Aorta (tissue), 5 donors: ENCODE measurements around the gene PTPRO. TPM values are rescaled to one million over a fixed set of nuclear protein-coding genes. Genes with fewer than 3 reads are reported as not detected.
A peak's percentile ranks its signal among the peaks of the same experiment; 100 is the strongest.

Source experiments
- ATAC-seq: fragments of 200-7000 bp; cut with Tn5 transposase; one replicate; pipeline ENCODE4 v1.9.1; 2022; ENCODE audit warnings: moderate library complexity; ENCODE audit not compliant: low FRiP score
- DNase-seq, 2 donors: peaks; one replicate each; pipeline ENCODE4 v3.0.0-alpha.2; 2020
- H3K27ac ChIP-seq, 2 donors: one replicate each; pipeline ENCODE4 v1.5.1; 2013; ENCODE audit warnings: low read length in 2 of 2, mild to moderate bottlenecking in 2 of 2, moderate library complexity in 2 of 2, control low read depth in 1 of 2, inconsistent platforms in 1 of 2, low read depth in 1 of 2
- H3K27me3 ChIP-seq, 2 donors: one replicate each; pipeline ENCODE4 v1.6.1; 2013; ENCODE audit warnings: control low read depth in 1 of 2, low read length in 1 of 2, mild to moderate bottlenecking in 1 of 2, moderate library complexity in 1 of 2; ENCODE audit not compliant: insufficient read depth in 2 of 2, control insufficient read depth in 1 of 2
- H3K36me3 ChIP-seq, 2 donors: one replicate each; pipeline ENCODE4 v1.6.1; 2013; ENCODE audit warnings: control low read depth in 1 of 2, low read length in 1 of 2, mild to moderate bottlenecking in 1 of 2; ENCODE audit not compliant: insufficient read depth in 2 of 2, control insufficient read depth in 1 of 2
- H3K4me1 ChIP-seq, 2 donors: one replicate each; pipeline ENCODE4 v1.6.1; 2013; ENCODE audit warnings: low read length in 2 of 2, control low read depth in 1 of 2, mild to moderate bottlenecking in 1 of 2, moderate library complexity in 1 of 2; ENCODE audit not compliant: insufficient read depth in 2 of 2, control insufficient read depth in 1 of 2
- H3K4me3 ChIP-seq, 2 donors: one replicate each; pipeline ENCODE4 v1.5.1; 2013; ENCODE audit warnings: low read length in 2 of 2, control low read depth in 1 of 2, mild to moderate bottlenecking in 1 of 2
- H3K9me3 ChIP-seq: one replicate; pipeline ENCODE4 v1.6.1; 2013; ENCODE audit warnings: mild to moderate bottlenecking, low read length; ENCODE audit not compliant: control insufficient read depth
- WGBS, 2 donors: extraction: QIAGEN DNeasy Blood & Tissue Kit; methylation state at CpG; one replicate each; pipeline ENCODE4 v1.1.7; 2013; 5-methylcytosine and 5-hydroxymethylcytosine counted together
- intact Hi-C, 2 donors: fragments of 100-400 bp; cut with DNase I; formaldehyde crosslinking; loops; one replicate each; pipeline versions ENCODE4 v1.14.2 to v1.15.0; 2022
- polyA plus RNA-seq, 2 donors: library from polyadenylated mRNA; stranded (reverse); fragments of 200-250 nt; gene quantifications; one replicate each; pipeline ENCODE4 v1.2.3, GENCODE V29; 2013
- total RNA-seq, 2 donors: library from RNA; stranded (reverse); fragmentation: NEBNext Ultra II Directional; extraction: Animal tissue kit (Norgen Biotek cat#: 25700); gene quantifications; one replicate each; pipeline ENCODE4 v1.2.1, GENCODE V29; 2021
- donor health status: healthy with polysubstance abuse.
- donor health status: Bipolar disorder and iron deficiency.
- donor health status: DM: no; HTN: no; CAD: no.
- donor health status: DM: no; HTN: no; CAD: no.
- donor health status: DM: yes; HTN: yes; CAD: no.

PTPRO gene
- total and polyA plus RNA-seq, 4 donors = 5.4 to 16.1 (median 9.9) TPM

- no peak for ATAC-seq
- no peaks in the 10 kb centered on the region for H3K9me3 ChIP-seq
- no peak for DNase-seq
- H3K4me1 ChIP-seq = peaks cover 4 to 8% of the 10 kb centered on the region in 2 donors
- H3K27ac ChIP-seq = no peak overlapping the region
- 96 to 99% methylated on average over 1 of the region's 1 CpG for WGBS, 2 donors
- peaks cover 0 to 3% of the 10 kb centered on the region in 2 donors for H3K36me3 ChIP-seq
- intact Hi-C loops = no loop called here
- H3K27me3 ChIP-seq = no peaks in the 10 kb centered on the region
- peak overlapping the region in 1 of 2 donors; percentile 31 for H3K4me3 ChIP-seq
These were observed 225.4 kb downstream of the PTPRO start for GRCh38 chr12:15547691-15548090.

GRCh38 chr12:15550793-15551192 is 228.5 kb downstream of the PTPRO start:
- no peak for ATAC-seq
- WGBS, 2 donors = 93 to 97% methylated on average over 4 of the region's 4 CpGs
- Histone ChIP-seq H3K4me3 (no peak overlapping the region), H3K9me3 (no peaks in the 10 kb centered on the region), H3K36me3 (peaks cover 0 to 3% of the 10 kb centered on the region in 2 donors), H3K27me3 (no peaks in the 10 kb centered on the region), H3K27ac (no peak overlapping the region), H3K4me1 (peaks cover 0 to 5% of the 10 kb centered on the region in 2 donors)
- intact Hi-C loops = loop anchor here in 1 of 2 donors (10.0 kb wide), 1 partner anchor 396 kb away; no protein-coding TSS in a partner anchor
- DNase-seq = no peak

- 96 to 98% methylated on average over 2 of the region's 2 CpGs for WGBS, 2 donors
- no peaks in the 10 kb centered on the region for H3K9me3 ChIP-seq
- H3K27ac ChIP-seq = no peak overlapping the region
- ATAC-seq (no peak), DNase-seq (no peak)
- no peaks in the 10 kb centered on the region for H3K36me3 ChIP-seq
- no peaks in the 10 kb centered on the region for H3K27me3 ChIP-seq
- H3K4me1 ChIP-seq = peaks cover 3 to 4% of the 10 kb centered on the region in 2 donors
- H3K4me3 ChIP-seq = no peak overlapping the region
- intact Hi-C loops = loop anchor here in 1 of 2 donors (10.0 kb wide), 1 partner anchor 401 kb away; no protein-coding TSS in a partner anchor
These were observed 233.1 kb downstream of the PTPRO start for GRCh38 chr12:15555446-15555845.

- WGBS, 2 donors = 33 to 34% methylated on average over 5 of the region's 5 CpGs
- Histone ChIP-seq H3K27me3 (no peaks in the 10 kb centered on the region), H3K36me3 (no peaks in the 10 kb centered on the region), H3K4me3 (no peak overlapping the region), H3K9me3 (no peaks in the 10 kb centered on the region), H3K4me1 (peaks cover 0 to 3% of the 10 kb centered on the region in 2 donors), H3K27ac (peak overlapping the region; percentile 43 to 54)
- intact Hi-C loops = loop anchor here in 1 of 2 donors (10.0 kb wide), 1 partner anchor 402 kb away; no protein-coding TSS in a partner anchor
- ATAC-seq (no peak), DNase-seq (no peak)
These were observed 234.2 kb downstream of the PTPRO start for GRCh38 chr12:15556411-15557102.

- no peaks in the 10 kb centered on the region for H3K36me3 ChIP-seq
- ATAC-seq = no peak
- intact Hi-C loops = loop anchor here in 1 of 2 donors (10.0 kb wide), 1 partner anchor 404 kb away; no protein-coding TSS in a partner anchor
- no peaks in the 10 kb centered on the region for H3K9me3 ChIP-seq
- no peak overlapping the region for H3K27ac ChIP-seq
- peaks cover 3 to 6% of the 10 kb centered on the region in 2 donors for H3K4me1 ChIP-seq
- WGBS, 2 donors = 41 to 43% methylated on average over 2 of the region's 2 CpGs
- H3K4me3 ChIP-seq = no peak overlapping the region
- no peaks in the 10 kb centered on the region for H3K27me3 ChIP-seq
- no peak for DNase-seq
These were observed 236.7 kb downstream of the PTPRO start for GRCh38 chr12:15558915-15559528.

- Histone ChIP-seq H3K9me3 (no peaks in the 10 kb centered on the region), H3K36me3 (no peaks in the 10 kb centered on the region), H3K27ac (no peak overlapping the region), H3K27me3 (no peaks in the 10 kb centered on the region), H3K4me1 (peaks cover 3 to 6% of the 10 kb centered on the region in 2 donors), H3K4me3 (no peak overlapping the region)
- no peak for DNase-seq
- WGBS, 2 donors = 91 to 95% methylated on average over 1 of the region's 1 CpG
- no peak for ATAC-seq
- intact Hi-C loops = no loop called here
These were observed 239.1 kb downstream of the PTPRO start for GRCh38 chr12:15561396-15561795.

GRCh38 chr12:15562263-15562662 is 240.0 kb downstream of the PTPRO start:
- DNase-seq (no peak), ATAC-seq (no peak)
- intact Hi-C loops = no loop called here
- H3K36me3 ChIP-seq = no peaks in the 10 kb centered on the region
- no peaks in the 10 kb centered on the region for H3K27me3 ChIP-seq
- H3K9me3 ChIP-seq = no peaks in the 10 kb centered on the region
- peaks cover under 1 to 6% of the 10 kb centered on the region in 2 donors for H3K4me1 ChIP-seq
- WGBS, 2 donors = 66 to 72% methylated on average over 3 of the region's 3 CpGs
- no peak overlapping the region for H3K4me3 ChIP-seq
- no peak overlapping the region for H3K27ac ChIP-seq

GRCh38 chr12:15563663-15564062 is 241.4 kb downstream of the PTPRO start:
- Histone ChIP-seq H3K9me3 (no peaks in the 10 kb centered on the region), H3K4me1 (peaks cover 0 to 8% of the 10 kb centered on the region in 2 donors), H3K27ac (peak overlapping the region in 1 of 2 donors; percentile 67), H3K27me3 (no peaks in the 10 kb centered on the region), H3K36me3 (no peaks in the 10 kb centered on the region), H3K4me3 (peak overlapping the region in 1 of 2 donors; percentile 79)
- DNase-seq (no peak), ATAC-seq (peak; percentile 61)
- 1% methylated on average over 5 of the region's 5 CpGs for WGBS, 2 donors
- intact Hi-C loops = no loop called here
